Hepatocyte (in vitro differentiated cells): Measurements from ENCODE around the gene SND1. TPM values are rescaled to one million over a fixed set of nuclear protein-coding genes. Genes with fewer than 3 reads are reported as not detected.

Experiments used
- DNase-seq: peaks from one replicate; pipeline ENCODE4 v3.0.0-alpha.2; 2016; ENCODE audit warnings: low spot score
- H2AFZ ChIP-seq: fragments of 200-600 bp; sonication (generic); 2 replicates; pipeline ENCODE4 v1.6.0; 2016; ENCODE audit warnings: antibody characterized with exemption, mild to moderate bottlenecking
- H3K27ac ChIP-seq: fragments of 200-600 bp; sonication (generic); 2 replicates; pipeline ENCODE4 v1.5.1; 2016; ENCODE audit warnings: mild to moderate bottlenecking
- H3K27me3 ChIP-seq: fragments of 200-600 bp; sonication (generic); 2 replicates; pipeline ENCODE4 v1.6.1; 2016
- H3K36me3 ChIP-seq: fragments of 200-600 bp; sonication (generic); replicated peaks from 2 replicates; pipeline ENCODE4 v1.5.1; 2016; ENCODE audit warnings: low read depth; ENCODE audit not compliant: insufficient read depth
- H3K4me1 ChIP-seq: fragments of 200-600 bp; sonication (generic); 2 replicates; pipeline ENCODE4 v1.5.1; 2016; ENCODE audit warnings: mild to moderate bottlenecking, moderate library complexity; ENCODE audit not compliant: insufficient read depth
- H3K4me2 ChIP-seq: fragments of 200-600 bp; sonication (generic); 2 replicates; pipeline ENCODE4 v1.6.0; 2016
- H3K4me3 ChIP-seq: fragments of 200-600 bp; sonication (generic); 2 replicates; pipeline ENCODE4 v1.5.1; 2016; ENCODE audit warnings: mild to moderate bottlenecking
- H3K79me2 ChIP-seq: fragments of 200-600 bp; sonication (generic); 2 replicates; pipeline ENCODE4 v1.6.0; 2017; ENCODE audit warnings: mild to moderate bottlenecking
- H3K9me2 ChIP-seq: fragments of 200-600 bp; sonication (generic); replicated peaks from 2 replicates; pipeline ENCODE4 v1.6.0; 2017; ENCODE audit warnings: mild to moderate bottlenecking; ENCODE audit not compliant: insufficient read depth
- H3K9me3 ChIP-seq: fragments of 200-600 bp; sonication (generic); 2 replicates; pipeline ENCODE4 v1.5.1; 2016; ENCODE audit warnings: low read depth, mild to moderate bottlenecking
- H4K20me1 ChIP-seq: fragments of 200-600 bp; sonication (generic); 2 replicates; pipeline ENCODE4 v1.6.0; 2016; ENCODE audit warnings: mild to moderate bottlenecking; ENCODE audit not compliant: insufficient read depth, poor library complexity, severe bottlenecking
- EZH2 ChIP-seq: fragments of 200-600 bp; sonication (generic); IDR thresholded peaks from 2 replicates; pipeline ENCODE4 v1.6.1; 2016; ENCODE audit warnings: antibody characterized with exemption, mild to moderate bottlenecking, borderline replicate concordance
- EZH2phosphoT487 ChIP-seq: fragments of 200-600 bp; sonication (generic); IDR thresholded peaks from one replicate; pipeline ENCODE4 v1.6.1; 2018; ENCODE audit warnings: antibody characterized with exemption, mild to moderate bottlenecking, low read depth, moderate library complexity; ENCODE audit not compliant: unreplicated experiment, severe bottlenecking
- WGBS: methylation state at CpG from one replicate; pipeline ENCODE4 v1.1.6; 2016; ENCODE audit warnings: low lambda C conversion rate; ENCODE audit errors: missing lambda C conversion rate; 5-methylcytosine and 5-hydroxymethylcytosine counted together
- polyA plus RNA-seq: library from polyadenylated mRNA; unstranded; fragments of >200 nt; fragmentation: Nextera tagmentation; extraction: Ambion mirVana; gene quantifications from 2 replicates; pipeline ENCODE4 v1.2.1, GENCODE V29; 2016
- total RNA-seq: library from RNA; depleted of rRNA; stranded (reverse); fragments of >200 nt; gene quantifications from 2 replicates; pipeline ENCODE4 v1.2.3, GENCODE V29; 2014
- TF ChIP-seq, protein P1 (sequence below): fragments of 200-600 bp; sonication (generic); IDR thresholded peaks from 2 replicates; pipeline ENCODE4 v1.5.1; 2016; ENCODE audit warnings: antibody characterized with exemption, mild to moderate bottlenecking; ENCODE audit not compliant: poor library complexity

The SND1 gene
- total and polyA plus RNA-seq, 2 experiments from 2014 or later = 141 to 200 TPM

- Histone ChIP-seq H3K27me3 (no peaks in the 10 kb centered on the region), H3K9me3 (no peaks in the 10 kb centered on the region), H3K36me3 (no peaks in the 10 kb centered on the region), H3K4me3 (no peak overlapping the region), H3K4me2 (no peak overlapping the region), H3K4me1 (peaks cover 13% of the 10 kb centered on the region), H2AFZ (no peak overlapping the region), H3K79me2 (peaks cover 64% of the 10 kb centered on the region), H3K27ac (no peak overlapping the region), H3K9me2 (no peaks in the 10 kb centered on the region), H4K20me1 (no peaks in the 10 kb centered on the region)
- WGBS = 89% methylated on average over 7 of the region's 7 CpGs
- no peak for DNase-seq
- TF ChIP-seq EZH2 (no peak), EZH2phosphoT487 (no peak)
- TF ChIP-seq, protein P1, sequence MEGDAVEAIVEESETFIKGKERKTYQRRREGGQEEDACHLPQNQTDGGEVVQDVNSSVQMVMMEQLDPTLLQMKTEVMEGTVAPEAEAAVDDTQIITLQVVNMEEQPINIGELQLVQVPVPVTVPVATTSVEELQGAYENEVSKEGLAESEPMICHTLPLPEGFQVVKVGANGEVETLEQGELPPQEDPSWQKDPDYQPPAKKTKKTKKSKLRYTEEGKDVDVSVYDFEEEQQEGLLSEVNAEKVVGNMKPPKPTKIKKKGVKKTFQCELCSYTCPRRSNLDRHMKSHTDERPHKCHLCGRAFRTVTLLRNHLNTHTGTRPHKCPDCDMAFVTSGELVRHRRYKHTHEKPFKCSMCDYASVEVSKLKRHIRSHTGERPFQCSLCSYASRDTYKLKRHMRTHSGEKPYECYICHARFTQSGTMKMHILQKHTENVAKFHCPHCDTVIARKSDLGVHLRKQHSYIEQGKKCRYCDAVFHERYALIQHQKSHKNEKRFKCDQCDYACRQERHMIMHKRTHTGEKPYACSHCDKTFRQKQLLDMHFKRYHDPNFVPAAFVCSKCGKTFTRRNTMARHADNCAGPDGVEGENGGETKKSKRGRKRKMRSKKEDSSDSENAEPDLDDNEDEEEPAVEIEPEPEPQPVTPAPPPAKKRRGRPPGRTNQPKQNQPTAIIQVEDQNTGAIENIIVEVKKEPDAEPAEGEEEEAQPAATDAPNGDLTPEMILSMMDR = no peak
Measured at GRCh38 chr7:127881564-127881963, 229.6 kb downstream of the SND1 start.

DNA sequence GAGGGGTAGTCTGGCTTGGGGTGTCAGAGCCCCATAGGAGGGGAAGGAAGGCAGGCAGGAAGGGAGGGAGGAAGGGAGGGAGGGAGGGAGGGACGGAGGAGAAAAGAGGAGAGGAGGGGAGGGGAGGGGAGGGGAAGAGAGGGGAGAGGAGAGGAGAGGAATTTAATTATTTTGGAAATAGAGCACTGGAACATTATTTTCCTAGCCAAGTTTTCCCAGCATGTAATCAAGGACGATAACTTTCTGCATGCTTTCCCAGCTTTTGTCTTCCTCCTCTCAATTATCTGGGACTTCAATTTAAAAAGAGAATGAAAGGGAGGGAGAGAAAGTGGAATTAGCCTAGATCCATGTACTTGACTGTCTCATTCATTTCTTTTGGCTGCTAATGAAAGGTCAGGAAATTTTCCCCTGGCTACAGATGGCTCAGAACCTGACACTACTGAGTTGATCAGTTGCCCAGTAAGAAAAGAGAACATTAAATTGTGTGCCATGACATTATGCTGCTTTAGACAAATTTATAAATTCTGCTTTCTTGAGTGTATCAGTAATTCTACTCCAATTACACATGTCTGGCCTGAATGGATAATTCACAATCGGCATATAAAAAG is 230.4 kb downstream of the SND1 start:
- Histone ChIP-seq H3K27ac (no peak overlapping the region), H3K79me2 (peaks cover 58% of the 10 kb centered on the region), H3K9me2 (no peaks in the 10 kb centered on the region), H4K20me1 (peaks cover 3% of the 10 kb centered on the region), H3K36me3 (no peaks in the 10 kb centered on the region), H2AFZ (no peak overlapping the region), H3K27me3 (no peaks in the 10 kb centered on the region), H3K9me3 (no peaks in the 10 kb centered on the region), H3K4me1 (peaks cover 13% of the 10 kb centered on the region), H3K4me3 (no peak overlapping the region), H3K4me2 (no peak overlapping the region)
- DNase-seq = no peak
- TF ChIP-seq, protein P1 = no peak
- TF ChIP-seq EZH2phosphoT487 = no peak
- no peak for TF ChIP-seq EZH2
- 86% methylated on average over 2 of the region's 3 CpGs for WGBS

- H3K4me3 ChIP-seq = no peak overlapping the region
- H3K4me2 ChIP-seq = no peak overlapping the region
- H2AFZ ChIP-seq = no peak overlapping the region
- peaks cover 50% of the 10 kb centered on the region for H3K79me2 ChIP-seq
- no peaks in the 10 kb centered on the region for H3K27me3 ChIP-seq
- WGBS = 96% methylated on average over 3 of the region's 3 CpGs
- H3K27ac ChIP-seq = peak overlapping the region; percentile 19
- H3K9me3 ChIP-seq = no peaks in the 10 kb centered on the region
- H3K36me3 ChIP-seq = no peaks in the 10 kb centered on the region
- DNase-seq = no peak
- H4K20me1 ChIP-seq = peaks cover 3% of the 10 kb centered on the region
- H3K4me1 ChIP-seq = peaks cover 13% of the 10 kb centered on the region
- H3K9me2 ChIP-seq = no peaks in the 10 kb centered on the region
- no peak for TF ChIP-seq EZH2phosphoT487
- TF ChIP-seq EZH2 = no peak
- TF ChIP-seq, protein P1 = no peak
Measured at GRCh38 chr7:127884066-127884559, 232.1 kb downstream of the SND1 start.
